ENCODE results near the gene RAB4A.

- TF ChIP-seq, protein P1, sequence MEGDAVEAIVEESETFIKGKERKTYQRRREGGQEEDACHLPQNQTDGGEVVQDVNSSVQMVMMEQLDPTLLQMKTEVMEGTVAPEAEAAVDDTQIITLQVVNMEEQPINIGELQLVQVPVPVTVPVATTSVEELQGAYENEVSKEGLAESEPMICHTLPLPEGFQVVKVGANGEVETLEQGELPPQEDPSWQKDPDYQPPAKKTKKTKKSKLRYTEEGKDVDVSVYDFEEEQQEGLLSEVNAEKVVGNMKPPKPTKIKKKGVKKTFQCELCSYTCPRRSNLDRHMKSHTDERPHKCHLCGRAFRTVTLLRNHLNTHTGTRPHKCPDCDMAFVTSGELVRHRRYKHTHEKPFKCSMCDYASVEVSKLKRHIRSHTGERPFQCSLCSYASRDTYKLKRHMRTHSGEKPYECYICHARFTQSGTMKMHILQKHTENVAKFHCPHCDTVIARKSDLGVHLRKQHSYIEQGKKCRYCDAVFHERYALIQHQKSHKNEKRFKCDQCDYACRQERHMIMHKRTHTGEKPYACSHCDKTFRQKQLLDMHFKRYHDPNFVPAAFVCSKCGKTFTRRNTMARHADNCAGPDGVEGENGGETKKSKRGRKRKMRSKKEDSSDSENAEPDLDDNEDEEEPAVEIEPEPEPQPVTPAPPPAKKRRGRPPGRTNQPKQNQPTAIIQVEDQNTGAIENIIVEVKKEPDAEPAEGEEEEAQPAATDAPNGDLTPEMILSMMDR (IDR thresholded peaks at IDR 0.05), result no peak
- TF ChIP-seq POLR2A (IDR thresholded peaks at IDR 0.05), result no peak
Observed at GRCh38 chr1:229288516-229288915, 17.6 kb downstream of the RAB4A start.
